Panc1 (cell line): ENCODE measurements around the gene DPEP1.

Experiments used
- CTCF ChIP-seq: fragments of 450-650 bp; IDR thresholded peaks from 2 replicates; pipeline ENCODE4 v1.5.1; 2017; ENCODE audit warnings: mild to moderate bottlenecking
- POLR2AphosphoS5 ChIP-seq: IDR thresholded peaks from 2 replicates; pipeline ENCODE4 v1.6.1; 2012; ENCODE audit warnings: mild to moderate bottlenecking, low read depth, low read length, moderate library complexity
- REST ChIP-seq, 2 experiments: IDR thresholded peaks; 2 replicates each; pipeline ENCODE4 v1.6.1; 2011 to 2012; ENCODE audit warnings: low read depth in 2 of 2, control low read depth in 1 of 2, low read length in 1 of 2, mild to moderate bottlenecking in 1 of 2, moderate library complexity in 1 of 2; ENCODE audit not compliant: insufficient read depth in 1 of 2
- SIN3A ChIP-seq: IDR thresholded peaks from 2 replicates; pipeline ENCODE4 v1.6.1; 2012; ENCODE audit warnings: low read depth, mild to moderate bottlenecking, low read length, moderate library complexity, borderline replicate concordance; ENCODE audit not compliant: insufficient read depth
- TCF7L2 ChIP-seq: IDR thresholded peaks from 2 replicates; pipeline ENCODE4 v1.6.1; 2011; ENCODE audit warnings: mild to moderate bottlenecking, low read depth, low read length, inconsistent platforms

- TF ChIP-seq CTCF, result no peak
- TF ChIP-seq REST (IDR thresholded peaks at IDR 0.05; ENCODE audit: insufficient read depth in 1 of 2, low read depth in 2 of 2, low read length in 1 of 2), result no peak
- peak; percentile 46; the same call in 1 of the 2 replicates for TF ChIP-seq SIN3A
- TF ChIP-seq TCF7L2, result no peak
- peak; percentile 87 for TF ChIP-seq POLR2AphosphoS5
Observed at GRCh38 chr16:89686520-89687091, 73.2 kb downstream of the DPEP1 start, which contains the start of gene CDK10.
